DMS 273 (cell line): Measurements from ENCODE around the gene TEDC1.
"Not testable (repeated sequence)": the region's sequence is repeated elsewhere in the genome, so short reads cannot be mapped to it uniquely, and the experiment has no call there.

Experiments used
- DNase-seq: peaks from one replicate; lab custom pipeline; 2025; ENCODE audit not compliant: unreplicated experiment; lab: John Stamatoyannopoulos, UW

The TEDC1 gene

GRCh38 chr14:105536051-105536450 is 45.0 kb downstream of the TEDC1 start:
- no peak for DNase-seq

- DNase-seq, result peak; percentile 54
Measured at GRCh38 chr14:105536691-105537579, 45.9 kb downstream of the TEDC1 start.

GRCh38 chr14:105537580-105538474 is 46.8 kb downstream of the TEDC1 start:
- DNase-seq, result peak; percentile 76

- no peak for DNase-seq
Measured at GRCh38 chr14:105538481-105539049, 47.5 kb downstream of the TEDC1 start.

- no peak for DNase-seq
Measured at GRCh38 chr14:105540811-105541210, 49.8 kb downstream of the TEDC1 start.

- DNase-seq, result no peak
Measured at GRCh38 chr14:105541218-105541875, 50.3 kb downstream of the TEDC1 start.

- DNase-seq, result not testable (repeated sequence)
Measured at GRCh38 chr14:105545676-105546075, 54.6 kb downstream of the TEDC1 start.

GRCh38 chr14:105546410-105546809 is 55.4 kb downstream of the TEDC1 start:
- not testable (repeated sequence) for DNase-seq

GRCh38 chr14:105547072-105547471 is 56.0 kb downstream of the TEDC1 start:
- not testable (repeated sequence) for DNase-seq

GRCh38 chr14:105547741-105548169 is 56.7 kb downstream of the TEDC1 start:
- no peak for DNase-seq
